GM19438 (cell line): ENCODE measurements around the gene RPP21.
A peak's percentile ranks its signal among the peaks of the same experiment; 100 is the strongest.

ENCODE experiments used
- ATAC-seq: cut with Tn5 transposase; IDR thresholded peaks from one replicate; pipeline ENCODE4 v1.9.1; 2021; ENCODE audit warnings: low read depth; ENCODE audit not compliant: unreplicated experiment

RPP21 gene

DNA sequence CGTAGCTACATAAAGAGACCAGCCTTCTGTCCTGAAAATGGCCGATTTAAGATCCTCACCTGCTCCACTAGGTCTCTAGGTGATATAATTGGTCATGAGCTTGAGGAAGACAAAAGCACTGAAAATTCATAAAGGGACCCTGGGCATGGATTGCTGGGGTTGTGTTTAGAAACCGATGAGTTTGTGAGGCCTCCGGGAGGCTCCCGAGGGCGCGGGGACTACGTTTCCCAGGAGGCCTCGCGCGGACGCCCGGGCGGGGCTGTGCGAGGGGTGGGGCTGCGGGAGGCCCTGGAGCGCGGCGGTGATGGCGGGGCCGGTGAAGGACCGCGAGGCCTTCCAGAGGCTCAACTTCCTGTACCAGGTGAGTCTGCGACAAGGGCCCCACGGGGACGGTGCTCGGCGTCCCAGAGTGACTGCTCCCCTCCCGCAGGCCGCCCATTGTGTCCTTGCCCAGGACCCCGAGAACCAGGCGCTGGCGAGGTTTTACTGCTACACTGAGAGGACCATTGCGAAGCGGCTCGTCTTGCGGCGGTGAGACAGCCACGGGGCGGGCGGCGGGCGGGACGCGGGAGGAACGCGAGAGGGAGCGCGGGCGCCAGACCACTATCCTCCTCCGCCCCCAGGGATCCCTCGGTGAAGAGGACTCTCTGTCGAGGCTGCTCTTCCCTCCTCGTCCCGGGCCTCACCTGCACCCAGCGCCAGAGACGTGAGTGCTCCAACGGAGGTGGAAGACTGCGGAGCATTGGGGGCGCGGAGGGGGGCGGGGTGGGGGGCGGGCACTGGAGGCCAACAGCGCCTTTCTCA, at the start of gene RPP21:
Gene RPP21, plus strand, starts transcription at position 289 of the 804 bp plus-strand sequence. Its CDS starts 16 bp downstream, at position 305.
- peak; percentile 89 for ATAC-seq

DNA sequence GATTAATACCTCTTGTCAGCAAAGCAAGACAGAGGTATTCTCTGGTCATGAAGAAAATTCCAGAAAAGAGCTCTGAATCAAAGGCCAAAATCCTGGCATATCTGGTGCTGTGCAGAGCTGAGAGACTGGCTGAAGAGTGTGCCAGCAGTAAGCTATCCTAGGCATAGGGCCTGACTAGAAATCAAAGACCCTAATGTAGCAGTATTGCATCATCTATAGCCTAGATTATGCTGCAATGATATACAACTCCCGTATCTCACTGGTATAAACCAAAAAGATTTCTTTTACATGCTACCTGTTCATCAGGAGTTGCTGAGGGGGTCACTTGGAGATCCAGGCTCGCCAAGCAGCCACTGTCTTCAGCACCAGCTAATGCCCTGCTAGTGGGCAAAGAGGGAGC, 49.1 kb upstream of the RPP21 start:
- no peak for ATAC-seq

DNA sequence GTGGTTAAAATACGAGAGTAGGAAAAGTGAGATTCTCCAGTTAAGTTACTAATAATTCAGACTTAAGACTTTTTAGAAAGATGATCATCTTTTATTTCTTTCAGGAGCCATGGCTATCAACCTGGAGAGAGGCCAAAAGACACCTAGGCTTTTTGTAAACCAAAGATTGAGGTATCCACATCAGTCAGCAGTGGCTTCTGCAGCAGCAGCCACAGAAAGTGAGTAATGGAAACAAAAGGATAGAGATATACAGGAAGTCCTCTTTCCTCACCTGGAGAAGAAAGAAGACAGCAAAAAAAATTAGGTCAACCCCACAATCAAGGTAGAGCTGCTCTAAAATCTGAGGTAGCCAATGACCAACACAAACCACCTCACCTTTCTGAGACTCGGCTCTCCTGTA, 41.0 kb upstream of the RPP21 start:
- no peak for ATAC-seq

DNA sequence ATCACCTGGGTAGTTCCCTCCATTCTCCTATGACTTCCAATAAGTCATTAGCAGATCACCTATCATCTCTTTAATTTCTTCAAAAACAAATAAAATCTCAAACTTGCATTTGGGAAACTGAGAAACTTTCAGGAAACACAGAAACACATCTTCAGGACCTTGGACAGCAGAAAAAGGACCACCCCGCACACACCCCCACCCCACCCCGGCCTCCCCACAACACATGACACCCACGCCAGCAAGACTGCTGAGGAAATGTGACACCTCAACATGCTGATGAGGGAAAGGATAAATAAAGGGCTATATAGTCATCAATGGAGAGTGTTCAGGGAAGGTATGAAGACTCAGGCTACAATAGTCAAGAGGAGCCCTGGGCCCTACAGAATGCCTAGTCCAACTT, 33.9 kb upstream of the RPP21 start:
- ATAC-seq, result no peak

DNA sequence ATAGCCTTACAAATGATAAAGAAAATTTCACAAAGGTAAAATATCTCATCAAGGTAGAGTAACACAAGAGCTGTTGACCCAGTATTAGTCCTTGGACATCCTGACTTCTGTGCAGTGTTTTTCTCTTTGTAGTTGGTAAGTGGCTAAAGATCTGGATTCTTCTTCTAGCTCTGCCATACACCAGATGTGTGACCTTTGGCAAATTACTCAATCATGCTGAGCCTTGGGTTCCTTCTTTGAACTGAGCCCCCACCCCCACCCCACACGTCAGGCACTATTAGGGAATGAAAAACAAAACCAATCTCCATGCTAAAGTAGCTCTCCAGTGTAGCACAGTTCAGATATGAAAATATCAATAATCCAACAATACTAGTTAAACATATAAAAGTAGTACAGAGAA, 33.3 kb upstream of the RPP21 start:
- ATAC-seq, result no peak

DNA sequence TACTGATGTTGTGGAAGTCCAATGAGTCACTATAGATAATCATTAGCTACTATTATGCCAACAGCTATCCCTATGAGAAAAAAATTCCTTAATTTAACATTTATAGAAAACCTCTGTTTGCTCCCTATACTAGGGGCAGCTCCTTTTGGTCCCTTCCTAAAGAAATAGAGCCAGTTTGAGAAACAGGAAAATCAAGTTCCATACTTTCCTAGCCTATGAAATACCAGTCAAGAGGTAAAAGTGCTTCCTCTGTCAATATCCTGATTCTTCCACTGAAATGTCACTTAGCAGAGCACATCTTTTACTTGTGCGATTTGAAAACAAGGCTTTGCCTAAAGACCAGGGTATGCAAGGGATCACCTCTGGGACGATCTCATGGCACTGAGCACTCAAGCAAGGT, 32.7 kb upstream of the RPP21 start:
- ATAC-seq, result no peak

DNA sequence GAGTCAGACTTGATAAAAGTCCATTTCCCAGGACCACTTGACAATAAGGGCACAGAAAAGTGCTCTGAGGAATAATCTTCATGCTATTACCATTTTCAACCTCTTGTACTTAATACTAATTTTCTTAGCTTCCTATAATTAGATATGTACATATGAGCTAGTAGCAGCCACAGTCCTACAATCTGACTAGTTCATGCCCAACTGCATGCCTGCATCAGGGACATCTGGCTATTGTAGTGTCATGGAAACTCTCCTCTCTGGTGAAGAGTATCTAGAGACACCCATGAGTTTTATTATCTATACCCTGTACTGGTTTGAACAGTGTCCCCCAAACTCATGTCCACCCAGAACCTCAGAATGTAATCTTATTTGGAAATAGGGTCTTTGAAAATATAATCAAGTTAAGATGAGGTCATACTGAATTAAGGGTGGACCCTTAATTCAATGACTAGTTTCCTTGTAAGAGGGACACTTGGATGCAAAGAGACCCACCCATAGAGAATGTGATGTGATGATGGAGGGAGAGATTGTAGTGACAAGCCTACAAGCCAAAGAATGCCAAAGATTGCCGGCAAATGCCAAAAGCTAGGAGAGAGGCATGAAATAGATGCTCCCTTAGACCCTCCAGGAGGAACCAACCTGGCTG, 32.2 kb upstream of the RPP21 start:
- no peak for ATAC-seq

DNA sequence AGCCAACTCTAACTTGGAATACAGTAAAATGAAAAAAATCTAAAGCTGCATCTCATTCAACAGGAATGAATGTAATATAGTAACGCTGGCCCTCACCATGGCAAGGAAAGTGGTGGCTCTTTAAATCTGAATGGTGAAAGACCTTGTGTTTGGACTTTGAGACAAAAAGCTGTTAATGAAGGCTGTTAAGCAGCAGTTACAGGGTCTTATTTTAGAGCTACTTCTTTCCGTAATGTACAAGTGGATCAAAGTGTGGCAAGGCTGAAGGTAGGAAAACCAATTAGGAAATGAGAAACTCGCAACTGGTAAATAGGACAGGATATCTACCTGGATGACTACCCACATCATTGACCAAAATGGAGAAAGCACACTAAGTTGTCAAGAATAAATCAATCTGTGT, 29.8 kb upstream of the RPP21 start:
- no peak for ATAC-seq

DNA sequence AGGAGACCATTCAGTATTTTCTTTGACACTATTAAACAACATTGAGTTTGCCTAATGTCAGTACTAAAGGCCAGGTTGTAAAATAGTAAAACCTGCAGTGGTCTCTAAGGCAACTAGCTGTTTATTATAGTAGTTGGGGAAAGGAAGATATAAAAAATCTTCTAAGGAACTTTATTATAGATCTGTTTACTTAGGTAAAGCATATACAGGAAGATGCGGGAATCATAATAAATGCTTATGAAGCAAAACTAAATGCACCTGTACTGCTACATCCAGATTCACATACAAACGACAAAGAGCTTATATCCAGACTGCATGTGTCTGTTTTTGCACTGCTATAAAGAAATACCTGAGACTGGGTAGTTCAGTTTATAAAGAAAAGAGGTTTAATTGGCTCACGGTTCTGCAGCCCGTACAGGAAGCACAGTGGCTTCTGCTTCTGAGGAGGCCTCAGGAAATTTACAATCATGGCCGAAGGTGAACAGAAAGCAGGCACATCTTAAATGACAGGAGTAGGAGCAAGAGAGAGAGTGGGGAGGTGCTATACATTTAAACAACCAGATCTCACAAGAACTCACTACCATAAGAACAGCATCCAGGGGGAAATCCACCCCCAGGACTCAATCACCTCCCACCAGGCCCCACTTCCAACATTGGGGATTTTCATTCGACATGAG, 26.9 kb upstream of the RPP21 start:
- ATAC-seq, result no peak

DNA sequence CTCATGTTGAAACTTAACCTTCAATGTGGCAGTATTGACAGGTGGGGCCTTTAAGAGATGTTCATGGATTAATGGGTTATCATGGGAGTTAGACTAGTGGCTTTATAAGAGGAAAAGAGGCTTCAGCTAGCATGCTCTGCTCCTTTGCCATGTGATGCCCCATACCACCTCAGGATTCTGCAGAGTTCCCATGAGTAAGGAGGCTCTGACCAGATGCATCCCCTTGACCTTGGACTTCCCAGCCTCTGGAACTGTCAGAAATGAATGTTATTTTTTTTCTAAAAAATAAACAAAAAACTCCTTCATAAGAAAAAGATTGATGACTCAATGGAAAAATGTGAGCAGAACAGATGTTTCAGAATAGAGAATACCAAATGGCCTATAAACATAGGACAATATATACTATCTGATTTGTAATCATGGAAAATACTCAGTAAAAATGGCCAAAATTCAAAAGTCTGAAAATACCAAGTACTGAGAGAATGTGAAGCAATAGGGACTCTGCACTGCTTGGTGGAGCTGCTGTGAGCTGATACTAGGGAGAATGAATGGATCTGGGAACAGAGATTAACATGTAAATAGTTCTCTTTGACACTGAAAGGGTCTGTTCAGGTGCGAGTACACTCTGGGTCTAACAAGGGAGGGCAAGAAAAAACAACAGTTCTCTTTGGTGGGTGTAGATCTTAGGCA, 25.7 kb upstream of the RPP21 start:
- no peak for ATAC-seq

DNA sequence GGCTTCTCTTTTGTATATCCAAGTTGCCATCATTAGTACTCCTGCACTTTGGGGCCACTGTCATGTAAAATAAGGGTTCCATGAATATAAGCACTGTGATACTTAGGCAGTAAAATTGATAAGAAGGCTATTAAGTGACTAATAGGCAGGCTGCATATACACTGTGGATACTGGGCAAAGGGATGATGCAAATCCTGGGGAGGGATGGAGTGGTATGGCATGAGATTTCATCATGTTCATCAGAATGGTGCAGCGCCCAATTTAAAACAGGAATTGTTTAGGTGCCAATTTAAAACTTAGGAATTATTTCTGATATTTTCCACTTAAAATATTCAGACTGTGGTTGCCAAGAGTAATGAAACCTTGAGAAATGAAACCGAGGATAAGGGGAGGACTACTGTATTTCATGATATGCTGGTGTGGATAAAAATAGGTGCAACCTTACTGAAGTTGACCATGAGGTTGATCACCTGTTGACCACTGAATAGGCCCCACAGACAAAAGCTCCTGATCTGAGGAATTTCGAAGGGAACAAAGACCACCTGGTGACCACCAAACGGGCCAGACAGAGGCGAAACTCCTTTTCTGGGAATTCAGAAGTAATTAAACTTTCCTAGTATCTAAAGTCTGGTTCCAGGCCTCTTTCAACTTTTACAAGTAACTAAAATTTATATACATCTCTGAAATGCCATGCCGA, 23.1 kb upstream of the RPP21 start:
- no peak for ATAC-seq

DNA sequence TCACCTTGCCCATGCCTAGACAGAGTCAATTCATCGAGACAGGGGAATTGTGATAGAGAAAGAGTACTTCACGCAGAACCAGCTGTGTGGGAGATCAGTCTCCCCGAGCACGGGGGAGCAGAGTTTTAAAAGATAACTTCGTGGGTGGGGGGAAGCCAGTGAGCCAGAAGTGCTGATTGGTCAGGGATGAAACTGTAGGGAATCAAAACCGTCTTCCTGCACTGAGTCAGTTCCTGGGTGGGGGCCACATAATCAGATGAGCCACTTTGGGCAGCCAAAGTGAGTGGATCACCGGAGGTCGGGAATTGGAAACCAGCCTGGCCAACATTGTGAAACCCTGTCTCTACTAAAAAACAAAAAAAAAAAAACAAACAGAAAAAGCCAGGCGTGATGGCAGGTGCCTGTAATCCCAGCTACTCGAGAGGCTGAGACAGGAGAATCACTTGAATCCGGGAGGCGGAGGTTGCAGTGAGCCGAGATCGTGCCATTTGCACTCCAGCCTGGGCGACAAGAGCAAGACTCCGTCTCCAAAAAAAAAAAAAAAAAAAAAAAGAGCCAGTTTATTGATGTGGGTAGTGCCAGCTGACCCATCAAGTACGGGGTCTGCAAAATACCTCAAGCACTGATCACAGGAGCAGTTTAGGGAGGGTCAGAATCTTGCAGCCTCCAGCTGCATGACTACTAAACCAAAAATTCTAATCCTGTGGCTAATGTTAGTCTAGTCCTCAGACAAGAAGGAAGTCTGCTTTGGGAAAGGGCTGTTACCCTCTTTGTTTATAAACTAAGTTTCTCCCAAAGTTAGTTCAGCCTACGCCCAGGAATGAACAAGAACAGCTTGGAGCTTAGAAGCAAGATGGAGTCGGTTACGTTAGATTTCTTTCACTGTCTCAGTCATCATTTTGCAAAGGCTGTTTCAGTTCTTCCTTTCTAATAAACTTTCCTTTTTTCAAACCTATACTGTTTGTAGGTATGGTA, 22.1 kb upstream of the RPP21 start:
- ATAC-seq, result no peak

DNA sequence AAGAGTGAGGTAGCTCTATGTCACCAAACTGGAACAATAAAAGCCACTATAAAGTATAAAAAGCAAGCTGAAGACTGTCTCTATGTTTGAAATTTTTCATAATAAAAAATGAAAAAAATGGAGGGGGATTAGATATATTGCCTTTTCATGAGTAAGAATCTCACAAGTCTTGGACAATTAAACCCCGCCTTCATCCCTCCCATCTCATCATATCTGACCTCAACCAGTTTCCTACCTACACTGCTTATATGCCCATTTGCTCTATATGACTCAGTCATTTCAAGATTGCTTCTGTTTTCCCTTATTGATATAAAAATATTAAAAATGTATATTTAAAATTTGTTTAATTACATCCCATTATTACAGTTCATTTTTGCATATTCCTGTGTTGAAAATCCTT, 21.1 kb upstream of the RPP21 start:
- no peak for ATAC-seq

DNA sequence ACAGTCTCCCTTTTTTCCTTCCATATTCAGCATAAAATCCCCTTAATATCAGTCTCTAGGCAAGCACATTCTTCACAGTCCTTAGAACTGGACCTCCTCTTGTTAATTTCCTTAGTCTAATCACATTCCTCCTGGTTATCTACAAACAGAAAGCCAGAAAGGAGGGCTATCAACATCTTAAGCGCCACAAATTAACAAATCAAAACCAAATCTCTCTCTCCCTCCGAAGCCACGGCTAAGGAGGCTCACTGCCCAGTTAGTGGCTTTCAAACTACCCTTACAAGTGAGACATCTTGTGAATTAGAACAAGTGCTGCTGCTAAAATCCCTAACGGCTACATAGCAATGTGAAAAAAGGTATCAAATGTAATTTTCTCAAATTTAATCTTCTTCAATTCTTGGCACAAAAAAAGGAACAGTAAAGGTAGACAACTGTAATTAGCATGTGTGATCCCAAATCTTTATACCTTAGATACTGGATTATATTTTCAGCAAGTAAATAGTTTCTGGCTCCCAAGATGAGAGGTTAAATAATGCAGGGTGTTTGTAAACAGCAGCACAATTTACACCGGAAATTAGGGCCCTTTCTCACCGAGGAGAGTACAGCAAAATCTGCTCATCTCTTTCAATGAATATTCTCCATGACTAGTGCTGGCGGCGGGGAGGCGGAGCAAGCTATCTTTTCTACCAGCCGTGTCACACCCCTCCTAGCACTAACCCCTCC, 19.6 kb upstream of the RPP21 start:
- ATAC-seq, result no peak

DNA sequence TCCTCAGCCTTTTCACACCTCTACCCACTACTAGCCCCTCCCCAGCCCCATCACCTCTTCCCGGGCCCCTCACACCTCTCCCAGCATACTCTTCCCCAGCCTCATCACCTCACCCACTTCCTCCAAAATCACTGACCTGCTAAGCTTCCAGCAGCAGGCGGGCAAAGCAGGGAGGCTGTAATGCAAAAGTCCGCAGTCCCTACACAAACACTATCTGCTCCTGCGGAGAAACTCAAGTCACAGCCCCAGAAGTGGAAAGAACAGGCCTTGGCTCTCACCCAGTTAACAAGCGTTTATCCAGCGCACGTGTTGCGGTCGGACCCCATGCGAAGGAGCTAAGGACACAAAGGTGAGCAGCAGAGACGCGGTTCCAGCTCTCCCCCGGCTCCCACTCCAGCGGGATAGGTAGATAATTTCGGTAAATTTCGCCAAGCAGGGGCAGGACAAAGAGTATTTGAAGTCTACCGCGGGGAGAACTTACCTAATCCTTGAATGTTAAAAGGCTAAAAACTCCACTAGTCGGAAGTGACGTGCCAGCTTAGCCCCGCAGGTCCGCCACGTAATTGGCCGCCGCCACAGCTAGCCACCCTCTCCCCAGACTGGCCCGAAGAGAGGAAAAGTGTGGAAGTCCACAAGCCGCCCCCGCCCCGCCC, 19.0 kb upstream of the RPP21 start:
- ATAC-seq, result peak; percentile 38

DNA sequence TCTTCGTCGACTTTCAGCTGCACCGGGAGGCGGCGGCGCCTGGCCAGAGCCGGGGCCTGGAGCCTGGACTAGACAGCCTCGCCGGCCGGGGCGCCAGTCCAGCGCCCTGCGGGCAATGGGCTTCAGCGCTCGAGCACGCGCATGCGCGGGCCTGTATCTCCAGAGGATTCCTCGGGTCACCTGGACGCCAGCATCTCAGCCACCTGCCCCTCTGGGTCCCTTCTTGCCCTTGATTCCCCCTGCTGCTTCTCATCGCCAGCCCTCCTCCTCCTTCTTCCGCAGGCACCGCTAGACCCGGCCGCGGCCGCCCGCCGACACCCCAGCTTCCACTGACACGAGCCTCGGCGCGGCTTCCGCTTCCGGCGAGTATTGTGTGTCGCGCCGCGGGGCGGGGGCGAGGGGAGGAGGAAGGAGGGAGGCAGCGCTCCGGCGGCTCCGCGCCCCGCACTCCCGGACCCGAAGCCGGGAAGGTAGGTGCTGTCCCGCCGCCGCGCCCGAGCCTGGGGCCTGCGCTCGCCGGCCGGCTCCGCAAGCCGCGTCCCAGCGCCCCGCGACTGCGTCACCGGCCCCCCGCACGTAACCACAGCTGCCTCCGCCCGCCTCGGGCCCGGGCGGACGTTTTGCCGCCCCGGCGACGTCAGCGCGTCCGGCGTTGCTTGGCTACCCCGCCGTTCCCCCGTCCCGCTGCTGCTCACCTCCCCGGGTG, 18.3 kb upstream of the RPP21 start, which contains the start of gene TRIM39:
Gene TRIM39, plus strand, starts transcription at position 402 of the 706 bp plus-strand sequence. CDS start 2,391 bp downstream, outside the sequence.
- peak; percentile 73 for ATAC-seq

DNA sequence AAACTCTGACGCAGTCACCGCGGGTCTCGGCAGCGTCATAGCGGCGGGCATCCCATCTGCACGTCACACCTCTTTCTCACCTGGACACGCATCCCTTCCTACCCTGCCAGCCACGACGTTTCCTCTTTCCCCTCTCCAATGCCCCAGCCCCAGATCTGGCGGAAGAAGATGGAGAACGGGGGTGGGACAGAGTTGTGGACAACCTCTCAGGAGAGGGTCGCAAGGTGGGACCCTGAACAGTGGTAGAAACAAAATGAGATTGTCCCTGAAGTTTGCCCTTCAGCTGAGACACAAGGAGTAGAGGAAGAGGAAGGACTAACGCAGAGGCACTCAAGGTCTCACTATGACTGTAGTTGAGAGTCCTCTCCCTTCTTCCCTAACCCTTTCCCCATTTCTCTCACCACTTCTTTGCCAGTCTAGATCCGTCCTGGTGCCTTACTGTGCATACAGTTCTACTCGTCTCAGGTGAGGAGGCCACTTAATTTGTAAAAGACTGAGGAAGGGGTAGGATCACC, 17.7 kb upstream of the RPP21 start:
- ATAC-seq, result no peak
